ENCODE measurements around the gene SPOCK3. TPM values are rescaled to one million over a fixed set of nuclear protein-coding genes. Genes with fewer than 3 reads are reported as not detected.

The SPOCK3 gene
- total RNA-seq, 1 experiment from 2014 or later: 0.24 TPM

DNA sequence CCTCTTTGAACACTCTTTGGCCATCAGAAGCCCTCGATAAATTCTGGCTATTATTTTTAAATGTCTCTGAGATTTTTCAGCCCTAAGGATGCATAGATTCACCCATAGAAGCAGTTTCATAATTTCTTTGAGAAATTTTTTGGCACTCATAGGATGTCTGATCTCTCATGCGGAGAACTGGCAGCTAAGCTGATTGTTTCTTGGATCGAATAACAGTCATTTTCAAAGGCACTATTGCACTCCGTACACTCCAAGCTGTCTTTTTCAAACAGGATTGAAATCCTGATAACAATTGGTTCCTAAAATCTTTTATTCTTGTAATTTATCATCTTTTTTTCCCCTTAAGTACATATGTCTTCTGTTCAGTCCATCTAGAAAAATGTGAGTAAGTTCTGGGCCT is 411.9 kb downstream of the SPOCK3 start:
- Mint-ChIP-seq H3K4me3 (no peak overlapping the region), H3K9me3 (peaks cover 4% of the 10 kb centered on the region; the same call in 1 of the 2 replicates), H3K36me3 (no peaks in the 10 kb centered on the region; the same call in 1 of the 2 replicates), H3K27me3 (ENCODE audit: low read depth) (no peaks in the 10 kb centered on the region), H3K27ac (no peak overlapping the region), H3K4me1 (no peaks in the 10 kb centered on the region)
- CTCF ChIA-PET: no interaction called here
- ATAC-seq (no peak), DNase-seq (ENCODE audit: low spot score) (no peak)
- TF ChIP-seq JAZF1 (CRISPR knock-in tag; IDR thresholded peaks at IDR 0.05) (no peak), CREM (CRISPR knock-in tag; IDR thresholded peaks at IDR 0.05) (no peak), SOX15 (CRISPR knock-in tag; IDR thresholded peaks at IDR 0.05) (no peak), FOXJ3 (CRISPR knock-in tag; IDR thresholded peaks at IDR 0.05; ENCODE audit: borderline replicate concordance) (no peak), JUN (CRISPR knock-in tag; IDR thresholded peaks at IDR 0.05) (no peak), CDX4 (CRISPR knock-in tag; IDR thresholded peaks at IDR 0.05; ENCODE audit: borderline replicate concordance) (no peak), GTF2I (CRISPR knock-in tag; conservative IDR thresholded peaks at IDR 0.05) (no peak), FOXP1 (CRISPR knock-in tag; IDR thresholded peaks at IDR 0.05; ENCODE audit: borderline replicate concordance) (no peak), ATF3 (CRISPR knock-in tag; conservative IDR thresholded peaks at IDR 0.05) (no peak), ESRRA (CRISPR knock-in tag; IDR thresholded peaks at IDR 0.05; ENCODE audit: borderline replicate concordance) (no peak), ZNF396 (CRISPR knock-in tag; IDR thresholded peaks at IDR 0.05; ENCODE audit: borderline replicate concordance) (no peak), CTCF (IDR thresholded peaks at IDR 0.05) (no peak), ZNF671 (CRISPR knock-in tag; IDR thresholded peaks at IDR 0.05) (no peak), SMAD4 (CRISPR knock-in tag; IDR thresholded peaks at IDR 0.05) (no peak)
- TF ChIP-seq, protein P1, sequence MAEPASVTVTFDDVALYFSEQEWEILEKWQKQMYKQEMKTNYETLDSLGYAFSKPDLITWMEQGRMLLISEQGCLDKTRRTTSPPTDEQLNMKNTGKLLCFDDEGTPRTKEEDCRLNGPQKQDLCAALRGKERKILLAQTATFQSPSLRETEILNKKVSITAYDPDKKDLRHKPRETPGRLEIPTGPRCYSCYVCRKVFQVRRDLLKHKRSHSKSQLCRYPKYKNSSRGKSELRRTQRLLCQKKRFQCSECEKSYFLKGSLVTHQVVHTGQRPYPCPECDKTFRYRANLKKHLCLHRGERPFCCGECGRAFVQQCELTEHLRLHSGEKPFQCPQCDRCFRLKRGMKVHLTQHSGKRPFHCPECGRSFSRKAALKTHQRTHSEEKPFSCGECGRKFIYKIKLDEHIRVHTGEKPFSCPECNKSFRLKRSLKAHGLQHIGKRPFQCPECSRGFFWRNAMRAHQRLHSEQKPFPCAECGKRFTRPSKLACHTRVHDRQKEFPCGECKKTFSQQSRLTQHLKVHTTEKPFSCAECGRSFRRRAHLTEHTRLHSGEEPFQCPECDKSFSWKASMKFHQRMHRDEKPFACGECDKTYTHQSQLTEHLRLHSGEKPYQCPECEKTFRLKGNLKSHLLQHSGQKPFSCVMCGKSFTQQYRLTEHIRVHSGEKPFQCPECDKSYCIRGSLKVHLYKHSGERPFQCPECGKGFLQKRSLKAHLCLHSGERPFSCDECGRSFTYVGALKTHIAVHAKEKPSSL (CRISPR knock-in tag; conservative IDR thresholded peaks at IDR 0.05): no peak
- TF ChIP-seq, protein P2, sequence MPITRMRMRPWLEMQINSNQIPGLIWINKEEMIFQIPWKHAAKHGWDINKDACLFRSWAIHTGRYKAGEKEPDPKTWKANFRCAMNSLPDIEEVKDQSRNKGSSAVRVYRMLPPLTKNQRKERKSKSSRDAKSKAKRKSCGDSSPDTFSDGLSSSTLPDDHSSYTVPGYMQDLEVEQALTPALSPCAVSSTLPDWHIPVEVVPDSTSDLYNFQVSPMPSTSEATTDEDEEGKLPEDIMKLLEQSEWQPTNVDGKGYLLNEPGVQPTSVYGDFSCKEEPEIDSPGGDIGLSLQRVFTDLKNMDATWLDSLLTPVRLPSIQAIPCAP (CRISPR knock-in tag; IDR thresholded peaks at IDR 0.05): no peak
- TF ChIP-seq, protein P3, sequence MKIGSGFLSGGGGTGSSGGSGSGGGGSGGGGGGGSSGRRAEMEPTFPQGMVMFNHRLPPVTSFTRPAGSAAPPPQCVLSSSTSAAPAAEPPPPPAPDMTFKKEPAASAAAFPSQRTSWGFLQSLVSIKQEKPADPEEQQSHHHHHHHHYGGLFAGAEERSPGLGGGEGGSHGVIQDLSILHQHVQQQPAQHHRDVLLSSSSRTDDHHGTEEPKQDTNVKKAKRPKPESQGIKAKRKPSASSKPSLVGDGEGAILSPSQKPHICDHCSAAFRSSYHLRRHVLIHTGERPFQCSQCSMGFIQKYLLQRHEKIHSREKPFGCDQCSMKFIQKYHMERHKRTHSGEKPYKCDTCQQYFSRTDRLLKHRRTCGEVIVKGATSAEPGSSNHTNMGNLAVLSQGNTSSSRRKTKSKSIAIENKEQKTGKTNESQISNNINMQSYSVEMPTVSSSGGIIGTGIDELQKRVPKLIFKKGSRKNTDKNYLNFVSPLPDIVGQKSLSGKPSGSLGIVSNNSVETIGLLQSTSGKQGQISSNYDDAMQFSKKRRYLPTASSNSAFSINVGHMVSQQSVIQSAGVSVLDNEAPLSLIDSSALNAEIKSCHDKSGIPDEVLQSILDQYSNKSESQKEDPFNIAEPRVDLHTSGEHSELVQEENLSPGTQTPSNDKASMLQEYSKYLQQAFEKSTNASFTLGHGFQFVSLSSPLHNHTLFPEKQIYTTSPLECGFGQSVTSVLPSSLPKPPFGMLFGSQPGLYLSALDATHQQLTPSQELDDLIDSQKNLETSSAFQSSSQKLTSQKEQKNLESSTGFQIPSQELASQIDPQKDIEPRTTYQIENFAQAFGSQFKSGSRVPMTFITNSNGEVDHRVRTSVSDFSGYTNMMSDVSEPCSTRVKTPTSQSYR (CRISPR knock-in tag; IDR thresholded peaks at IDR 0.05): no peak
- TF ChIP-seq, protein P4, sequence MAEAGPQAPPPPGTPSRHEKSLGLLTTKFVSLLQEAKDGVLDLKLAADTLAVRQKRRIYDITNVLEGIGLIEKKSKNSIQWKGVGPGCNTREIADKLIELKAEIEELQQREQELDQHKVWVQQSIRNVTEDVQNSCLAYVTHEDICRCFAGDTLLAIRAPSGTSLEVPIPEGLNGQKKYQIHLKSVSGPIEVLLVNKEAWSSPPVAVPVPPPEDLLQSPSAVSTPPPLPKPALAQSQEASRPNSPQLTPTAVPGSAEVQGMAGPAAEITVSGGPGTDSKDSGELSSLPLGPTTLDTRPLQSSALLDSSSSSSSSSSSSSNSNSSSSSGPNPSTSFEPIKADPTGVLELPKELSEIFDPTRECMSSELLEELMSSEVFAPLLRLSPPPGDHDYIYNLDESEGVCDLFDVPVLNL (CRISPR knock-in tag; IDR thresholded peaks at IDR 0.05; ENCODE audit: borderline replicate concordance, low read depth): no peak
- TF ChIP-seq, protein P5, sequence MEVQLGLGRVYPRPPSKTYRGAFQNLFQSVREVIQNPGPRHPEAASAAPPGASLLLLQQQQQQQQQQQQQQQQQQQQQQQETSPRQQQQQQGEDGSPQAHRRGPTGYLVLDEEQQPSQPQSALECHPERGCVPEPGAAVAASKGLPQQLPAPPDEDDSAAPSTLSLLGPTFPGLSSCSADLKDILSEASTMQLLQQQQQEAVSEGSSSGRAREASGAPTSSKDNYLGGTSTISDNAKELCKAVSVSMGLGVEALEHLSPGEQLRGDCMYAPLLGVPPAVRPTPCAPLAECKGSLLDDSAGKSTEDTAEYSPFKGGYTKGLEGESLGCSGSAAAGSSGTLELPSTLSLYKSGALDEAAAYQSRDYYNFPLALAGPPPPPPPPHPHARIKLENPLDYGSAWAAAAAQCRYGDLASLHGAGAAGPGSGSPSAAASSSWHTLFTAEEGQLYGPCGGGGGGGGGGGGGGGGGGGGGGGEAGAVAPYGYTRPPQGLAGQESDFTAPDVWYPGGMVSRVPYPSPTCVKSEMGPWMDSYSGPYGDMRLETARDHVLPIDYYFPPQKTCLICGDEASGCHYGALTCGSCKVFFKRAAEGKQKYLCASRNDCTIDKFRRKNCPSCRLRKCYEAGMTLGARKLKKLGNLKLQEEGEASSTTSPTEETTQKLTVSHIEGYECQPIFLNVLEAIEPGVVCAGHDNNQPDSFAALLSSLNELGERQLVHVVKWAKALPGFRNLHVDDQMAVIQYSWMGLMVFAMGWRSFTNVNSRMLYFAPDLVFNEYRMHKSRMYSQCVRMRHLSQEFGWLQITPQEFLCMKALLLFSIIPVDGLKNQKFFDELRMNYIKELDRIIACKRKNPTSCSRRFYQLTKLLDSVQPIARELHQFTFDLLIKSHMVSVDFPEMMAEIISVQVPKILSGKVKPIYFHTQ (CRISPR knock-in tag; IDR thresholded peaks at IDR 0.05): no peak
- POLR2A ChIA-PET: no interaction called here

All from WTC11 (cell line).